ENCODE data around the gene SPATA13.

DNA sequence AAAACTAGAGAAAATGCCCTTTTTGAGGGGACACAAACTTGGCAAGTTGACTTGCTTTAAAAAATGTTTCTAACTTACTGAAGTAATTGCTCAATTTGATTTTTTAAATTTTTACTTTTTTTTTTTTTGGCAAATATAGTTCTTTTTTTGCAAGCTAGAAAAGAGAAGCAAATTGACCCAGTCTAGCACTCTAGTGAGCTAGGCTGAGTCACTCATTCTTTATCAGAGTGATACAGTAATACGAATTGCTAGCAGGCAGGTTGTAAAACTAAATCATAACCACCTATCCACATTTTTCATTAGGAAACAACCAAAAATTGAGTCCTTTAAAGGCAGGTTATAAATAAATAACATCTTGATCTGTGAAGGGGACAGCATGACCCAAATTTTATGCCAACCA is 97.0 kb downstream of the SPATA13 start:
- TF ChIP-seq, protein P1, sequence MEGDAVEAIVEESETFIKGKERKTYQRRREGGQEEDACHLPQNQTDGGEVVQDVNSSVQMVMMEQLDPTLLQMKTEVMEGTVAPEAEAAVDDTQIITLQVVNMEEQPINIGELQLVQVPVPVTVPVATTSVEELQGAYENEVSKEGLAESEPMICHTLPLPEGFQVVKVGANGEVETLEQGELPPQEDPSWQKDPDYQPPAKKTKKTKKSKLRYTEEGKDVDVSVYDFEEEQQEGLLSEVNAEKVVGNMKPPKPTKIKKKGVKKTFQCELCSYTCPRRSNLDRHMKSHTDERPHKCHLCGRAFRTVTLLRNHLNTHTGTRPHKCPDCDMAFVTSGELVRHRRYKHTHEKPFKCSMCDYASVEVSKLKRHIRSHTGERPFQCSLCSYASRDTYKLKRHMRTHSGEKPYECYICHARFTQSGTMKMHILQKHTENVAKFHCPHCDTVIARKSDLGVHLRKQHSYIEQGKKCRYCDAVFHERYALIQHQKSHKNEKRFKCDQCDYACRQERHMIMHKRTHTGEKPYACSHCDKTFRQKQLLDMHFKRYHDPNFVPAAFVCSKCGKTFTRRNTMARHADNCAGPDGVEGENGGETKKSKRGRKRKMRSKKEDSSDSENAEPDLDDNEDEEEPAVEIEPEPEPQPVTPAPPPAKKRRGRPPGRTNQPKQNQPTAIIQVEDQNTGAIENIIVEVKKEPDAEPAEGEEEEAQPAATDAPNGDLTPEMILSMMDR (IDR thresholded peaks at IDR 0.05), result no peak
- no peak for TF ChIP-seq POLR2A (IDR thresholded peaks at IDR 0.05)

Measured in adrenal gland (tissue), 5 donors.